Upper lobe of left lung (tissue), 6 donors: ENCODE results near the gene ASZ1. TPM values are rescaled to one million over a fixed set of nuclear protein-coding genes. Genes with fewer than 3 reads are reported as not detected.
"Not testable (repeated sequence)": the region's sequence is repeated elsewhere in the genome, so short reads cannot be mapped to it uniquely, and the experiment has no call there.

ENCODE experiments used
- ATAC-seq, 2 donors: fragments of 200-7000 bp; cut with Tn5 transposase; one replicate each; pipeline ENCODE4 v1.9.1; 2022; ENCODE audit warnings: mild to moderate bottlenecking in 2 of 2, moderate library complexity in 2 of 2; ENCODE audit not compliant: low FRiP score in 2 of 2
- DNase-seq, 2 donors: peaks; one replicate each; pipeline ENCODE4 v3.0.0-alpha.2; 2019 to 2020
- H3K27ac ChIP-seq, 4 donors: fragments of 200-600 bp; sonication (generic); one replicate each; pipeline ENCODE4 v1.5.1; 2016 to 2019
- H3K27me3 ChIP-seq, 4 donors: fragments of 200-600 bp; sonication (generic); one replicate each; pipeline ENCODE4 v1.5.1; 2017 to 2019
- H3K36me3 ChIP-seq, 4 donors: fragments of 200-600 bp; sonication (generic); one replicate each; pipeline ENCODE4 v1.5.1; 2016 to 2019
- H3K4me1 ChIP-seq, 4 donors: fragments of 200-600 bp; sonication (generic); one replicate each; pipeline ENCODE4 v1.5.1; 2018 to 2019
- H3K4me3 ChIP-seq, 4 donors: fragments of 200-600 bp; sonication (generic); one replicate each; pipeline ENCODE4 v1.5.1; 2017 to 2019; ENCODE audit warnings: mild to moderate bottlenecking in 2 of 4, moderate library complexity in 1 of 4
- H3K9me3 ChIP-seq, 4 donors: fragments of 200-600 bp; sonication (generic); one replicate each; pipeline ENCODE4 v1.5.1; 2018 to 2019
- CTCF ChIP-seq, 6 experiments: fragments of 450-650 bp in 4 of 6; fragments of 200-600 bp in 2 of 6; sonication (generic) in 2 of 6; IDR thresholded peaks; one replicate each; pipeline ENCODE4 v1.5.1; 2016 to 2019; ENCODE audit warnings: antibody characterized with exemption in 6 of 6
- EP300 ChIP-seq, 4 donors: sonication (generic); formaldehyde crosslinking; IDR thresholded peaks; one replicate each; pipeline ENCODE4 v1.5.1; 2017; ENCODE audit warnings: antibody characterized with exemption in 4 of 4, control low read depth in 2 of 4
- POLR2A ChIP-seq, 4 donors: fragments of 450-650 bp; IDR thresholded peaks; one replicate each; pipeline ENCODE4 v1.5.1; 2016 to 2017; ENCODE audit warnings: antibody characterized with exemption in 4 of 4, mild to moderate bottlenecking in 2 of 4
- POLR2AphosphoS5 ChIP-seq, 2 donors: sonication (generic); formaldehyde crosslinking; IDR thresholded peaks; one replicate each; pipeline ENCODE4 v1.5.1; 2017; ENCODE audit warnings: antibody characterized with exemption in 2 of 2
- WGBS, 2 donors: methylation state at CpG; one replicate each; pipeline ENCODE4 v1.1.5; 2017 to 2018; 5-methylcytosine and 5-hydroxymethylcytosine counted together
- total RNA-seq, 6 donors: library from RNA; depleted of rRNA in 4 of 6; stranded (reverse); fragments of >200 nt in 4 of 6; gene quantifications; one replicate each; pipeline versions ENCODE4 v1.1.0 to v1.2.1, GENCODE V29; 2016 to 2021
- donor health status: DM: no; HTN: no; CAD: no; lungs with moderate emphysema.
- donor health status: DM: no; HTN: yes; CAD: no; lungs with severe emphysema.

The ASZ1 gene
- total RNA-seq, 6 donors from 2014 or later, result not detected

GRCh38 chr7:117424090-117424829 is 3.0 kb downstream of the ASZ1 start:
- Histone ChIP-seq H3K36me3 (no peaks in the 10 kb centered on the region), H3K4me1 (no peaks in the 10 kb centered on the region), H3K9me3 (no peaks in the 10 kb centered on the region), H3K27ac (no peak overlapping the region), H3K27me3 (no peaks in the 10 kb centered on the region), H3K4me3 (no peak overlapping the region)
- DNase-seq (no peak), ATAC-seq (no peak)
- WGBS, 2 donors, result 85 to 86% methylated on average over 3 of the region's 3 CpGs
- TF ChIP-seq POLR2A (IDR thresholded peaks at IDR 0.05) (no peak), POLR2AphosphoS5 (IDR thresholded peaks at IDR 0.05) (no peak), CTCF (IDR thresholded peaks at IDR 0.05) (no peak), EP300 (IDR thresholded peaks at IDR 0.05) (no peak)

DNA sequence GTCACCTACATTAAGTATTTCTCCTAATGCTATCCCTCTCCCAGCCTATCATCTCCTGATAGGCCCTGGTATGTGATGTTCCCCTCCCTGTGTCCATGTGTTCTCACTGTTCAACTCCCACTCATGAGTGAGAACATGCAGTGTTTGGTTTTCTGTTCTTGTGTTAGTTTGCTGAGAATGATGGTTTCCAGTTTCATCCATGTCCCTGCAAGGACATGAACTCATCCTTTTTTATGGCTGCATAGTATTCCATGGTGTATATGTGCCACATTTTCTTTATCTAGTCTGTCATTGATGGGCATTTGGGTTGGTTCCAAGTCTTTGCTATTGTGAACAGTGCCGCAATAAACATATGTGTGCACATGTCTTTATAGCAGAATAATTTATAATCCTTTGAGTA is 12.7 kb downstream of the ASZ1 start:
- not testable (repeated sequence) for DNase-seq, ATAC-seq, H3K4me3 ChIP-seq, H3K36me3 ChIP-seq, H3K9me3 ChIP-seq, H3K4me1 ChIP-seq, H3K27me3 ChIP-seq, H3K27ac ChIP-seq
- WGBS, 2 donors, result 88 to 100% methylated on average over 1 of the region's 1 CpG

- Histone ChIP-seq H3K27ac (no peak overlapping the region), H3K4me3 (no peak overlapping the region), H3K4me1 (no peaks in the 10 kb centered on the region), H3K36me3 (no peaks in the 10 kb centered on the region), H3K27me3 (no peaks in the 10 kb centered on the region), H3K9me3 (no peaks in the 10 kb centered on the region)
- WGBS, 2 donors, result 67 to 68% methylated on average over 3 of the region's 3 CpGs
- no peak for TF ChIP-seq CTCF (IDR thresholded peaks at IDR 0.05)
- no peak for TF ChIP-seq EP300 (IDR thresholded peaks at IDR 0.05)
- TF ChIP-seq POLR2A (IDR thresholded peaks at IDR 0.05), result no peak
- no peak for TF ChIP-seq POLR2AphosphoS5 (IDR thresholded peaks at IDR 0.05)
- ATAC-seq (no peak), DNase-seq (no peak)
Measured at GRCh38 chr7:117412946-117413559, 14.2 kb downstream of the ASZ1 start.

- H3K4me3 ChIP-seq, result no peak overlapping the region
- DNase-seq (no peak), ATAC-seq (no peak)
- 60 to 72% methylated on average over 1 of the region's 1 CpG for WGBS, 2 donors
- H3K27me3 ChIP-seq, result no peaks in the 10 kb centered on the region
- TF ChIP-seq POLR2AphosphoS5 (IDR thresholded peaks at IDR 0.05) (no peak), EP300 (IDR thresholded peaks at IDR 0.05) (no peak), POLR2A (IDR thresholded peaks at IDR 0.05) (no peak), CTCF (IDR thresholded peaks at IDR 0.05) (no peak)
- H3K27ac ChIP-seq, result no peak overlapping the region
- no peaks in the 10 kb centered on the region for H3K9me3 ChIP-seq
- no peaks in the 10 kb centered on the region for H3K4me1 ChIP-seq
- no peaks in the 10 kb centered on the region for H3K36me3 ChIP-seq
Measured at GRCh38 chr7:117412390-117412789, 14.9 kb downstream of the ASZ1 start.

DNA sequence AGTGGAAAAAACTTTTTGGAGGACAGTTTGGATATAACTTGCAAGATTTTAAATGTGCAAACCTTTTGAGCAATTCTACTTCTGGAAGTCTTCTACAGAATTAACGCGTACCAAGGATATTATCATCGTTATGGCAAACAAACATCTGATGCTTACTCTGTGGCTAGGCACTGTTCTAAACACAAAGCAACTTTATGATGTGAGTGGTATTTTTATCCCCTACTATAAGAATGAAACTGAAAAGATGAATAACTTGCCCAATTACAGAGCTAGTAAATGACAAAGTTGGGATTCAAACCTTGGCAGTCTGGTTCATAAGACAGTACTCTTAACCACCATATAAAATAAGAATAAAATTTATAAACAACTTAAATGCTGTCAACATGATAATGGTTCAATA is 15.8 kb downstream of the ASZ1 start:
- TF ChIP-seq POLR2A (IDR thresholded peaks at IDR 0.05) (no peak), POLR2AphosphoS5 (IDR thresholded peaks at IDR 0.05) (no peak), EP300 (IDR thresholded peaks at IDR 0.05) (no peak), CTCF (IDR thresholded peaks at IDR 0.05) (no peak)
- no peaks in the 10 kb centered on the region for H3K36me3 ChIP-seq
- H3K27me3 ChIP-seq, result no peaks in the 10 kb centered on the region
- no peaks in the 10 kb centered on the region for H3K9me3 ChIP-seq
- ATAC-seq, result no peak
- WGBS, 2 donors, result 87 to 92% methylated on average over 3 of the region's 3 CpGs
- DNase-seq, result no peak
- H3K4me1 ChIP-seq, result no peaks in the 10 kb centered on the region
- H3K4me3 ChIP-seq, result no peak overlapping the region
- H3K27ac ChIP-seq, result no peak overlapping the region
